ENCODE data around the gene NLRP3. TPM values are rescaled to one million over a fixed set of nuclear protein-coding genes. Genes with fewer than 3 reads are reported as not detected.

Gene NLRP3
- total and polyA plus RNA-seq, 2 experiments from 2014 or later, result 0.13 TPM; not detected in 1

DNA sequence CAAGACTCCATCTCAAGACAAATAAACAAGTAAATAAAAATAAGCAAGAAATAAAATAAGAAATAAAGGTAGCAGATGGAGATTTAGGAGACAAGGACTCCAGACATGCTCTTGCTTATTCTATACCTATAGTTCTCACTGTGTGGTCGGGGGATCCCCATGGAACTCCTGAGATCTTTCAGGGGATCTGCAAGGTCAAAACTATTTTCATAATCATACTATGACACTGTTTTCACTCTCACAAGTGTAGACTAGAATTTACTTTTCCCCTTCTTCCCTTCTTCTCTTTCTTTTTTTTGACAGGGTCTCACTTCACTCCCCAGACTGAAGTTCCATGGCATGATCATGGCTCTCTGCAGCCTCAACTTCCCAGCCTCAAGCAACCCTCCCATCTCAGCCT is 29.8 kb upstream of the NLRP3 start:
- Histone ChIP-seq H3K4me2 (no peak overlapping the region), H3K9me3 (ENCODE audit: low read depth) (no peaks in the 10 kb centered on the region), H3K9me2 (replicated peaks; ENCODE audit: insufficient read depth) (no peaks in the 10 kb centered on the region), H3K27me3 (no peaks in the 10 kb centered on the region), H2AFZ (no peak overlapping the region), H3K36me3 (replicated peaks; ENCODE audit: insufficient read depth, low read depth) (no peaks in the 10 kb centered on the region), H3K4me1 (ENCODE audit: insufficient read depth) (no peaks in the 10 kb centered on the region), H3K79me2 (no peaks in the 10 kb centered on the region), H3K27ac (no peak overlapping the region), H3K4me3 (no peak overlapping the region), H4K20me1 (ENCODE audit: insufficient read depth, poor library complexity, severe bottlenecking) (no peaks in the 10 kb centered on the region)
- WGBS (ENCODE audit: low lambda C conversion rate, missing lambda C conversion rate), result 95% methylated on average over 1 of the region's 1 CpG
- DNase-seq (ENCODE audit: low spot score), result no peak
- TF ChIP-seq EZH2phosphoT487 (IDR thresholded peaks at IDR 0.05; ENCODE audit: low read depth, severe bottlenecking, unreplicated experiment), result no peak
- TF ChIP-seq, protein P1, sequence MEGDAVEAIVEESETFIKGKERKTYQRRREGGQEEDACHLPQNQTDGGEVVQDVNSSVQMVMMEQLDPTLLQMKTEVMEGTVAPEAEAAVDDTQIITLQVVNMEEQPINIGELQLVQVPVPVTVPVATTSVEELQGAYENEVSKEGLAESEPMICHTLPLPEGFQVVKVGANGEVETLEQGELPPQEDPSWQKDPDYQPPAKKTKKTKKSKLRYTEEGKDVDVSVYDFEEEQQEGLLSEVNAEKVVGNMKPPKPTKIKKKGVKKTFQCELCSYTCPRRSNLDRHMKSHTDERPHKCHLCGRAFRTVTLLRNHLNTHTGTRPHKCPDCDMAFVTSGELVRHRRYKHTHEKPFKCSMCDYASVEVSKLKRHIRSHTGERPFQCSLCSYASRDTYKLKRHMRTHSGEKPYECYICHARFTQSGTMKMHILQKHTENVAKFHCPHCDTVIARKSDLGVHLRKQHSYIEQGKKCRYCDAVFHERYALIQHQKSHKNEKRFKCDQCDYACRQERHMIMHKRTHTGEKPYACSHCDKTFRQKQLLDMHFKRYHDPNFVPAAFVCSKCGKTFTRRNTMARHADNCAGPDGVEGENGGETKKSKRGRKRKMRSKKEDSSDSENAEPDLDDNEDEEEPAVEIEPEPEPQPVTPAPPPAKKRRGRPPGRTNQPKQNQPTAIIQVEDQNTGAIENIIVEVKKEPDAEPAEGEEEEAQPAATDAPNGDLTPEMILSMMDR (IDR thresholded peaks at IDR 0.05; ENCODE audit: poor library complexity), result no peak

DNA sequence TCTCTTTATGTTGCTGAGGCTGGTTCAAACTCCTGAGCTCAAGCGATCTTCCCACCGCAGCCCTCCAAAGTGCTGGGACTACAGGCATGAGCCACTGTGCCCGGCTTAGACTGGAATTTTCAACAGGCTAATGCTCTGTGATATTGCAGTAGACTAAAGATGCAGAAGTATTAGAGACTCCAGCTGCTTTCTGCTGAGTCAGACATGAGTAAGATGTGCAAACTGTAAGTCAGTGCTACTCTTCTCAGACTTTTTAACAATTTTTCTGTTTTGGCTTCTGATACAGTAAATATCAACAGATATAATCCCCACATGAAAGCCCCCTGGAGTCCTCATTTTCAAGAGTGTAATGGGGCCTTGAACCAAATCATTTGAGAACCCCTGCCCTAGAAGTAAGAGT is 29.3 kb upstream of the NLRP3 start:
- Histone ChIP-seq H3K9me3 (ENCODE audit: low read depth) (no peaks in the 10 kb centered on the region), H3K4me1 (ENCODE audit: insufficient read depth) (no peaks in the 10 kb centered on the region), H3K9me2 (replicated peaks; ENCODE audit: insufficient read depth) (no peaks in the 10 kb centered on the region), H2AFZ (no peak overlapping the region), H3K4me3 (no peak overlapping the region), H3K79me2 (no peaks in the 10 kb centered on the region), H3K4me2 (no peak overlapping the region), H4K20me1 (ENCODE audit: insufficient read depth, poor library complexity, severe bottlenecking) (no peaks in the 10 kb centered on the region), H3K36me3 (replicated peaks; ENCODE audit: insufficient read depth, low read depth) (no peaks in the 10 kb centered on the region), H3K27me3 (no peaks in the 10 kb centered on the region), H3K27ac (no peak overlapping the region)
- 76% methylated on average over 3 of the region's 3 CpGs for WGBS (ENCODE audit: low lambda C conversion rate, missing lambda C conversion rate)
- TF ChIP-seq EZH2 (IDR thresholded peaks at IDR 0.05; ENCODE audit: borderline replicate concordance) (no peak), EZH2phosphoT487 (IDR thresholded peaks at IDR 0.05; ENCODE audit: low read depth, severe bottlenecking, unreplicated experiment) (no peak)
- TF ChIP-seq, protein P1 (IDR thresholded peaks at IDR 0.05; ENCODE audit: poor library complexity), result no peak
- peak; percentile 23 for DNase-seq (ENCODE audit: low spot score)

DNA sequence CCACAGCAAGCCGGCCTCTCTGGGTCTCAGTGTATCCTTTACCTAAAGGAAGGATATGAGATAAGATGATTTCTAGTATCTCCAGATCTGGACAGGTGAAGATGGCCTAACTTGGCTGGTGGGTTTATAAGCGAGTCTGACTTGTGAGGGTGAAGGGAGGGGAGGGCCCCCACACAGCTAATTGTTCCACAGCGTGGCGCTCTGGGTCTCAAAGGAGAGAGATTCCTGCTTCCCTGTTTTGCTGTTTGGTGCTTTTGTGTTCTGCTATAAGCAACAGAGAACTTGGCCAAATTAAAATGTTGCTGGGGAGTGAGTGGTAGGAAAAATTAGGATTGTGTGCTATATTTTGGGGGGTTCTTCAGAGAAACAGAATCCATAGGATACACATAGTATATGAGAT is 28.9 kb upstream of the NLRP3 start:
- H3K79me2 ChIP-seq, result no peaks in the 10 kb centered on the region
- no peak overlapping the region for H3K27ac ChIP-seq
- TF ChIP-seq EZH2phosphoT487 (IDR thresholded peaks at IDR 0.05; ENCODE audit: low read depth, severe bottlenecking, unreplicated experiment) (no peak), EZH2 (IDR thresholded peaks at IDR 0.05; ENCODE audit: borderline replicate concordance) (no peak)
- TF ChIP-seq, protein P1 (IDR thresholded peaks at IDR 0.05; ENCODE audit: poor library complexity), result no peak
- H3K4me1 ChIP-seq (ENCODE audit: insufficient read depth), result no peaks in the 10 kb centered on the region
- no peak overlapping the region for H3K4me2 ChIP-seq
- no peak overlapping the region for H3K4me3 ChIP-seq
- no peaks in the 10 kb centered on the region for H3K9me2 ChIP-seq (replicated peaks; ENCODE audit: insufficient read depth)
- no peak overlapping the region for H2AFZ ChIP-seq
- no peaks in the 10 kb centered on the region for H4K20me1 ChIP-seq (ENCODE audit: insufficient read depth, poor library complexity, severe bottlenecking)
- H3K27me3 ChIP-seq, result no peaks in the 10 kb centered on the region
- H3K36me3 ChIP-seq (replicated peaks; ENCODE audit: insufficient read depth, low read depth), result no peaks in the 10 kb centered on the region
- H3K9me3 ChIP-seq (ENCODE audit: low read depth), result no peaks in the 10 kb centered on the region
- no peak for DNase-seq (ENCODE audit: low spot score)
- WGBS (ENCODE audit: low lambda C conversion rate, missing lambda C conversion rate), result 77% methylated on average over 4 of the region's 4 CpGs

DNA sequence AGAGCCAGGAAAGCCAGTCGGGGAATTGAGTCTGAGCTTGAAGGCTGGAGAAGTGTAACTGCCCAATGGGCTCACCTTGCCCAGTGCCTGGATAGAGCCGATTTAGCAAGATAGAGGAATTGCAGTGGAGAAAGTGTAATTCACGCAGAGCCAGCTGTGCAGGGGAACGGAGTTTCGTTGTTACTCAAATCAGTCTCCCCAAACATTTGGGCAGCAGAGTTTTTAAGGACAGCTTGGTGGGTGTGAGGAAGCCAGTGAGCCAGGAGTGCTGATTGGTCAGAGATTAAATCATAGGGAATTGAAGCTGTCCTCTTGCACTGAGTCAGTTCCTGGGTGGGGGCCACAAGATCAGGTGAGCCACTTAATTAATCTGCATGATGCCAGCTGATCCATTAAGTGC is 28.4 kb upstream of the NLRP3 start:
- no peaks in the 10 kb centered on the region for H3K9me3 ChIP-seq (ENCODE audit: low read depth)
- no peaks in the 10 kb centered on the region for H3K79me2 ChIP-seq
- DNase-seq (ENCODE audit: low spot score), result no peak
- H3K4me1 ChIP-seq (ENCODE audit: insufficient read depth), result no peaks in the 10 kb centered on the region
- H3K36me3 ChIP-seq (replicated peaks; ENCODE audit: insufficient read depth, low read depth), result no peaks in the 10 kb centered on the region
- H3K4me2 ChIP-seq, result no peak overlapping the region
- no peak overlapping the region for H3K27ac ChIP-seq
- no peaks in the 10 kb centered on the region for H3K9me2 ChIP-seq (replicated peaks; ENCODE audit: insufficient read depth)
- H3K27me3 ChIP-seq, result no peaks in the 10 kb centered on the region
- H2AFZ ChIP-seq, result no peak overlapping the region
- no peak overlapping the region for H3K4me3 ChIP-seq
- 73% methylated on average over 5 of the region's 5 CpGs for WGBS (ENCODE audit: low lambda C conversion rate, missing lambda C conversion rate)
- no peaks in the 10 kb centered on the region for H4K20me1 ChIP-seq (ENCODE audit: insufficient read depth, poor library complexity, severe bottlenecking)
- TF ChIP-seq, protein P1 (IDR thresholded peaks at IDR 0.05; ENCODE audit: poor library complexity), result no peak
- no peak for TF ChIP-seq EZH2 (IDR thresholded peaks at IDR 0.05; ENCODE audit: borderline replicate concordance)
- no peak for TF ChIP-seq EZH2phosphoT487 (IDR thresholded peaks at IDR 0.05; ENCODE audit: low read depth, severe bottlenecking, unreplicated experiment)
